Upper lobe of right lung (tissue), 1 donor: ENCODE measurements around the gene LY6G6D. TPM values are rescaled to one million over a fixed set of nuclear protein-coding genes. Genes with fewer than 3 reads are reported as not detected.

Experiments used
- ATAC-seq: fragments of 200-7000 bp; cut with Tn5 transposase; one replicate; pipeline ENCODE4 v1.9.1; 2020; ENCODE audit warnings: mild to moderate bottlenecking, moderate library complexity
- DNase-seq: peaks from one replicate; pipeline ENCODE4 v3.0.0-alpha.2; 2020
- H3K27ac ChIP-seq: fragments of 200-600 bp; one replicate; pipeline ENCODE4 v1.8.0; 2022
- H3K27me3 ChIP-seq: fragments of 200-600 bp; one replicate; pipeline ENCODE4 v1.8.0; 2022; ENCODE audit warnings: mild to moderate bottlenecking
- H3K36me3 ChIP-seq: fragments of 200-600 bp; one replicate; pipeline ENCODE4 v1.8.0; 2022
- H3K4me1 ChIP-seq: fragments of 200-600 bp; one replicate; pipeline ENCODE4 v1.8.0; 2022
- H3K4me3 ChIP-seq: fragments of 200-600 bp; one replicate; pipeline ENCODE4 v1.8.0; 2022; ENCODE audit warnings: mild to moderate bottlenecking
- H3K9me3 ChIP-seq: fragments of 200-600 bp; one replicate; pipeline ENCODE4 v1.8.0; 2022
- intact Hi-C: fragments of 100-400 bp; cut with DNase I; formaldehyde crosslinking; loops from one replicate; pipeline ENCODE4 v1.11.0; 2022
- total RNA-seq: library from RNA; stranded (reverse); fragmentation: NEBNext Ultra II Directional; extraction: Animal tissue kit (Norgen Biotek cat#: 25700); gene quantifications from one replicate; pipeline ENCODE4 v1.2.1, GENCODE V29; 2021
- TF ChIP-seq, protein P1 (sequence below): fragments of 200-600 bp; IDR thresholded peaks from one replicate; pipeline ENCODE4 v1.8.0; 2022; ENCODE audit warnings: antibody characterized with exemption
- donor health status: DM: no; HTN: yes; CAD: no; lungs with severe emphysema.

The LY6G6D gene
- total RNA-seq, 1 donor from 2014 or later, result not detected

GRCh38 chr6:31722173-31722572, 7.0 kb downstream of the LY6G6D start:
- H3K27me3 ChIP-seq, result no peaks in the 10 kb centered on the region
- no peaks in the 10 kb centered on the region for H3K36me3 ChIP-seq
- no peak overlapping the region for H3K27ac ChIP-seq
- H3K4me1 ChIP-seq, result peaks cover 15% of the 10 kb centered on the region
- DNase-seq (no peak), ATAC-seq (no peak)
- TF ChIP-seq, protein P1, sequence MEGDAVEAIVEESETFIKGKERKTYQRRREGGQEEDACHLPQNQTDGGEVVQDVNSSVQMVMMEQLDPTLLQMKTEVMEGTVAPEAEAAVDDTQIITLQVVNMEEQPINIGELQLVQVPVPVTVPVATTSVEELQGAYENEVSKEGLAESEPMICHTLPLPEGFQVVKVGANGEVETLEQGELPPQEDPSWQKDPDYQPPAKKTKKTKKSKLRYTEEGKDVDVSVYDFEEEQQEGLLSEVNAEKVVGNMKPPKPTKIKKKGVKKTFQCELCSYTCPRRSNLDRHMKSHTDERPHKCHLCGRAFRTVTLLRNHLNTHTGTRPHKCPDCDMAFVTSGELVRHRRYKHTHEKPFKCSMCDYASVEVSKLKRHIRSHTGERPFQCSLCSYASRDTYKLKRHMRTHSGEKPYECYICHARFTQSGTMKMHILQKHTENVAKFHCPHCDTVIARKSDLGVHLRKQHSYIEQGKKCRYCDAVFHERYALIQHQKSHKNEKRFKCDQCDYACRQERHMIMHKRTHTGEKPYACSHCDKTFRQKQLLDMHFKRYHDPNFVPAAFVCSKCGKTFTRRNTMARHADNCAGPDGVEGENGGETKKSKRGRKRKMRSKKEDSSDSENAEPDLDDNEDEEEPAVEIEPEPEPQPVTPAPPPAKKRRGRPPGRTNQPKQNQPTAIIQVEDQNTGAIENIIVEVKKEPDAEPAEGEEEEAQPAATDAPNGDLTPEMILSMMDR, result no peak
- no peaks in the 10 kb centered on the region for H3K9me3 ChIP-seq
- H3K4me3 ChIP-seq, result no peak overlapping the region
- intact Hi-C loops, result no loop called here

DNA sequence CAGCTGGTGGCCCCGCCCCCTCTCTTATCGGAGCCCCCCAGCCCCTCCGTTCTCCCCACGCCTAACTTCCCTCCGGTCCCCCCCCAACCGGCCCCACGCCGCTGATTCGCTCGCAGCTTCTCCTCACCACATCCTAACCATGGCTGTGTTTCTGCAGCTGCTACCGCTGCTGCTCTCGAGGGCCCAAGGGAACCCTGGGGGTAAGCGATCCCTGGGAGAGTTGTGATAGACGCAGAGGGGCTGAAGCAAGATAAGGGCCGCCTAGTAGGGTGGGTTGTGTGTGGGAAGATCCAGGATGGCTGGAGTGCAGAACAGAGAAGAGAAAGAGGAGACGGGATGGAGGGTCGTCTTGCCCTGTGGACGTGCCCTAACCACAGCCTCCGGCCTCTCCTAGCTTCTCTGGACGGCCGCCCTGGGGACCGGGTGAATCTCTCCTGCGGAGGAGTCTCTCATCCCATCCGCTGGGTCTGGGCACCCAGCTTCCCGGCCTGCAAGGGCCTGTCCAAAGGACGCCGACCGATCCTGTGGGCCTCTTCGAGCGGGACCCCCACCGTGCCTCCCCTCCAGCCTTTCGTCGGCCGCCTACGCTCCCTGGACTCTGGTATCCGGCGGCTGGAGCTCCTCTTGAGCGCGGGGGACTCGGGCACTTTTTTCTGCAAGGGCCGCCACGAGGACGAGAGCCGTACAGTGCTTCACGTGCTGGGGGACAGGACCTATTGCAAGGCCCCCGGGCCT, 8.3 kb downstream of the LY6G6D start, which contains the start of gene MPIG6B:
Gene MPIG6B, plus strand, starts transcription at position 129 of the 735 bp plus-strand sequence. Its CDS starts 11 bp downstream, at position 140.
- Histone ChIP-seq H3K4me3 (no peak within 1 kb of the TSS), H3K27me3 (no peaks in the 10 kb centered on the region), H3K4me1 (peaks cover 28% of the 10 kb centered on the region), H3K36me3 (no peaks in the 10 kb centered on the region), H3K9me3 (no peaks in the 10 kb centered on the region), H3K27ac (no peak within 1 kb of the TSS)
- intact Hi-C loops, result no loop called here
- TF ChIP-seq, protein P1, result no peak
- DNase-seq (no peak), ATAC-seq (no peak)

DNA sequence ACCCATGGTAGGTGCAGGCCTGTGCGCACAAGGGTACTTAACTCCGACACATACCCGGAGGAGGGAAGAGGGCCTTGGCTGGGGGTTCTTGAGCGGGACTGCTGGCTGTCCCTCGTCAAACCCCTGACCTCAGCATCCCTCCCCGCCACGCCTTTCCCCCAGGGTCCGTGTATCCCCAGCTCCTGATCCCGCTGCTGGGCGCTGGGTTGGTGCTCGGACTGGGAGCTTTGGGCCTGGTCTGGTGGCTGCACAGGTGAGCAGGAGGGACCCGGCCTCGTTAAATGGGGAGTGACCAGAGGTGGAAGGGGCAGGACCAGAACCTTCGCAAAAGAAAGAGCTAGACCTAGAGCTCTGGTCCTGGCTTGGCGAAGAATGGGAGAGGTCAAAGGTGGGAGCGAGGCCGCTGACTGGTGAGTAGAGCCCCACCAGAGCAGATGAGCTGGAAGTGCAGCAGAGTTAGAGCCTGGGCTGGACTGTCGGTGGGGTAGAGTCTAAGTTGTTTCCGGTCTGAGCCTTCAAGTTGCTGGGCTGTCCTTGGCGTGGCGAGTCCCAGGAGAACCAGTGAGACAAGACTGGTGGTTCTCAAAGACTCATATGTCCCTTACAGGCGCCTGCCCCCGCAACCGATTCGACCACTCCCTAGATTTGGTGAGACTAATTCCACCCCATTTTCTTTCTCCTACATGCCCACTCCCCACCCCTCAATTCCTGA, 9.0 kb downstream of the LY6G6D start:
- Histone ChIP-seq H3K4me1 (peaks cover 33% of the 10 kb centered on the region), H3K4me3 (no peak overlapping the region), H3K27me3 (no peaks in the 10 kb centered on the region), H3K36me3 (no peaks in the 10 kb centered on the region), H3K9me3 (no peaks in the 10 kb centered on the region), H3K27ac (no peak overlapping the region)
- intact Hi-C loops, result no loop called here
- TF ChIP-seq, protein P1, result no peak
- ATAC-seq, result no peak
- DNase-seq, result no peak

DNA sequence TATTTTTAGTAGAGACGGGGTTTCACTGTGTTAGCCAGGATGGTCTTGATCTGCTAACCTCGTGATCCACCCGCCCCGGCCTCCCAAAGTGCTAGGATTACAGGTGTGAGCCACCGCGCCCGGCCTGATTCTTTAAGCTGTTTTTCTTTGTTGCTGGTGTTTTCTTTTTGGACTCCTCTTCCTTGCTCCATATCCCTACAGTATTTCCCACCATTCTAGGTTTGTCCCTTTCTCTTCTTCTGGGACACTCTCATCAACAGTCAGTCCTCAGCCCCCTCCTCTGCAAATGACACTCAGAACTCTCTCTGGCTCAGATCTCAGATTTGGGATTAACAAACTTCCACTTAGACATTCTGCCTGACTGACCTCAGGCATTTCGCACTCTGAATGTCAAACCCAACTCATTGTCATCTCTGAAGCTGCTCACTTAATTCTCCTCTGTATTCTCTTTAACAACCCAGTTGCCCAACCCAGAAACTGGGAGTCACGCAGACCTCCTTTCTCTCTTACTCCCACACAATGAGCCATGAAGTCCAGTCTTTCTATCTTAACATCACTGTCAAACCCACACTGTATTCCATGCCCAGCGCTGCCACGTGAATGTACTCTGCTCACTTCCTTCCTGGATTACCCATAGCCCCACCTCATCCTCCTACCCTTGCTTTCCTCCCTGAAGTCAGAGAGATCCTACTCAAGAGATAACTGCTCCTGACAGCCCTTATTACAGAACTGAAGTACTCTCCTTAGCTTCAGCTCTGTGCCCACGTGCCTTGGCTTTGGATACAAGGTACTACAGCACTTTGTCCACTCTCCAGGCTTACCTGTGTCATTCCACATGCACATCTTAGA, 10.6 kb downstream of the LY6G6D start:
- Histone ChIP-seq H3K27me3 (no peaks in the 10 kb centered on the region), H3K4me1 (peaks cover 38% of the 10 kb centered on the region), H3K9me3 (no peaks in the 10 kb centered on the region), H3K27ac (peak overlapping the region; percentile 40), H3K36me3 (peaks cover 4% of the 10 kb centered on the region), H3K4me3 (no peak overlapping the region)
- TF ChIP-seq, protein P1, result no peak
- intact Hi-C loops, result no loop called here
- DNase-seq (no peak), ATAC-seq (peak; percentile 43)

- TF ChIP-seq, protein P1, result no peak
- ATAC-seq, result peak; percentile 40
- no peak for DNase-seq
- intact Hi-C loops, result no loop called here
- Histone ChIP-seq H3K4me1 (peaks cover 43% of the 10 kb centered on the region), H3K9me3 (no peaks in the 10 kb centered on the region), H3K27ac (peak overlapping the region; percentile 78), H3K36me3 (peaks cover 18% of the 10 kb centered on the region), H3K4me3 (no peak overlapping the region), H3K27me3 (no peaks in the 10 kb centered on the region)
Measured at GRCh38 chr6:31727034-31727716, 12.0 kb downstream of the LY6G6D start.
